Endothelial cell of umbilical vein (primary cell): ENCODE measurements around the gene GH1. TPM values are rescaled to one million over a fixed set of nuclear protein-coding genes. Genes with fewer than 3 reads are reported as not detected.

Source experiments
- BruUV-seq: library from RNA; stranded (reverse); fragments of 400-500 nt; replicated peaks from 2 replicates; lab custom pipeline; 2021; lab: Mats Ljungman, UMichigan
- CTCF ChIA-PET: fragments of 300-600, 350-600 bp; sonication (Branson Sonifier 250); formaldehyde crosslinking; loops from one replicate; lab custom pipeline; 2021; ENCODE audit warnings: antibody characterized with exemption, inconsistent platforms; lab: Charles Lee
- POLR2A ChIA-PET: fragments of 300-600, 350-600 bp; sonication (Branson Sonifier 250); formaldehyde crosslinking; loops from one replicate; lab custom pipeline; 2021; ENCODE audit warnings: antibody characterized with exemption, inconsistent platforms; lab: Charles Lee
- DNase-seq: peaks from one replicate; pipeline ENCODE4 v3.0.0-alpha.2; 2011; ENCODE audit warnings: low read depth, low spot score
- FAIRE-seq: peaks from 2 replicates; lab custom pipeline; 2011; peaks lifted over from hg19 to GRCh38; lab: Jason Lieb, UNC
- H2AFZ ChIP-seq: 2 replicates; pipeline ENCODE4 v1.6.0; 2012; ENCODE audit warnings: low read depth, low read length, control low read depth, inconsistent platforms
- H3K27ac ChIP-seq: 2 replicates; pipeline ENCODE4 v1.5.1; 2011; ENCODE audit warnings: low read depth, mild to moderate bottlenecking, control low read depth, low read length, moderate library complexity; ENCODE audit not compliant: insufficient read depth
- H3K27me3 ChIP-seq, 2 experiments: 2 replicates each; pipeline versions ENCODE4 v1.6.0 to v1.6.1; 2011; ENCODE audit warnings: low read length in 2 of 2, mixed read lengths in 1 of 2; ENCODE audit not compliant: control insufficient read depth in 2 of 2, insufficient read depth in 2 of 2
- H3K36me3 ChIP-seq, 2 experiments: 2 replicates in 1 of 2; 3 replicates in 1 of 2; pipeline ENCODE4 v1.5.1; 2011; ENCODE audit warnings: low read length in 2 of 2, mild to moderate bottlenecking in 1 of 2, moderate library complexity in 1 of 2; ENCODE audit not compliant: control insufficient read depth in 2 of 2, insufficient read depth in 2 of 2; ENCODE audit errors: extremely low read depth in 1 of 2
- H3K4me1 ChIP-seq: 3 replicates; pipeline ENCODE4 v1.5.1; 2011; ENCODE audit warnings: mild to moderate bottlenecking, low read length; ENCODE audit not compliant: control insufficient read depth, insufficient read depth; ENCODE audit errors: extremely low read depth
- H3K4me2 ChIP-seq: 2 replicates; pipeline ENCODE4 v1.6.1; 2011; ENCODE audit warnings: low read length, control low read depth, mixed read lengths; ENCODE audit not compliant: insufficient read depth
- H3K4me3 ChIP-seq, 3 experiments: fragments of 200-600 bp in 1 of 3; sonication (generic), shearing (Covaris generic) in 1 of 3; replicated peaks in 1 of 3; 2 replicates each; pipeline ENCODE4 v1.5.1; 2011 to 2016; ENCODE audit warnings: control low read depth in 3 of 3, low read length in 3 of 3, mild to moderate bottlenecking in 2 of 3, inconsistent platforms in 1 of 3, low read depth in 1 of 3, moderate library complexity in 1 of 3; ENCODE audit not compliant: insufficient read depth in 1 of 3
- H3K79me2 ChIP-seq: 2 replicates; pipeline ENCODE4 v1.6.0; 2012; ENCODE audit warnings: low read length, inconsistent platforms; ENCODE audit not compliant: control insufficient read depth, insufficient read depth
- H3K9ac ChIP-seq: replicated peaks from 2 replicates; pipeline ENCODE3; 2011; ENCODE audit warnings: low read length, control low read depth; ENCODE audit not compliant: insufficient read depth; ENCODE audit errors: extremely low read depth
- H3K9me1 ChIP-seq: replicated peaks from 3 replicates; pipeline ENCODE4 v1.6.0; 2011; ENCODE audit warnings: mild to moderate bottlenecking, low read length; ENCODE audit not compliant: control insufficient read depth, insufficient read depth; ENCODE audit errors: extremely low read depth
- H3K9me3 ChIP-seq: replicated peaks from 2 replicates; pipeline ENCODE4 v1.5.1; 2012; ENCODE audit warnings: low read length, inconsistent platforms; ENCODE audit not compliant: control insufficient read depth, insufficient read depth
- H4K20me1 ChIP-seq: replicated peaks from 2 replicates; pipeline ENCODE3; 2011; ENCODE audit warnings: mild to moderate bottlenecking, low read length; ENCODE audit not compliant: control insufficient read depth, insufficient read depth; ENCODE audit errors: extremely low read depth
- CTCF ChIP-seq, 2 donors: IDR thresholded peaks; 1 replicate in 1 of 2; 2 replicates in 1 of 2; pipeline ENCODE4 v1.5.1; 2011; ENCODE audit warnings: low read length in 2 of 2, mild to moderate bottlenecking in 2 of 2, moderate library complexity in 2 of 2, control low read depth in 1 of 2, inconsistent platforms in 1 of 2, low read depth in 1 of 2; ENCODE audit not compliant: insufficient read depth in 1 of 2; ENCODE audit errors: extremely low read depth in 1 of 2
- EZH2 ChIP-seq: IDR thresholded peaks from 2 replicates; pipeline ENCODE4 v1.6.1; 2012; ENCODE audit warnings: borderline replicate concordance, low read depth, mild to moderate bottlenecking, moderate library complexity, low read length, inconsistent platforms; ENCODE audit not compliant: severe bottlenecking
- FOS ChIP-seq: IDR thresholded peaks from 2 replicates; pipeline ENCODE4 v1.6.1; 2011; ENCODE audit warnings: mild to moderate bottlenecking, low read length, moderate library complexity, borderline replicate concordance; ENCODE audit not compliant: insufficient read depth
- GATA2 ChIP-seq: IDR thresholded peaks from 2 replicates; pipeline ENCODE4 v1.7.0; 2011; ENCODE audit warnings: low read depth, mild to moderate bottlenecking, moderate library complexity, mixed read lengths, low read length; ENCODE audit not compliant: insufficient read length, insufficient read depth
- JUN ChIP-seq: IDR thresholded peaks from 2 replicates; pipeline ENCODE4 v1.6.1; 2011; ENCODE audit warnings: borderline replicate concordance, low read depth; ENCODE audit not compliant: insufficient read length, insufficient read depth
- MAX ChIP-seq: IDR thresholded peaks from 2 replicates; pipeline ENCODE4 v1.6.1; 2011; ENCODE audit not compliant: insufficient read depth, insufficient read length
- MYC ChIP-seq: IDR thresholded peaks from one replicate; pipeline ENCODE4 v1.6.1; 2011; ENCODE audit warnings: mild to moderate bottlenecking, low read depth, low read length
- POLR2A ChIP-seq: IDR thresholded peaks from 2 replicates; pipeline ENCODE4 v1.6.1; 2012; ENCODE audit warnings: low read depth, mild to moderate bottlenecking, control low read depth, low read length
- POLR2AphosphoS5 ChIP-seq: IDR thresholded peaks from 2 replicates; pipeline ENCODE4 v1.6.1; 2012; ENCODE audit warnings: low read depth, mild to moderate bottlenecking, control low read depth, low read length, moderate library complexity; ENCODE audit not compliant: insufficient read depth
- dilution Hi-C: fragments of 300-500 bp; cut with MboI; formaldehyde crosslinking; loops from one replicate; pipeline ENCODE4 v1.15.0; 2019; ENCODE audit warnings: low sequenced_read_pairs; ENCODE audit not compliant: extremely low pct_ligation_motif_present
- intact Hi-C: fragments of 100-400 bp; cut with micrococcal nuclease; formaldehyde crosslinking; loops from one replicate; pipeline ENCODE4 v1.10.0; 2022
- polyA plus RNA-seq, 4 experiments: library from polyadenylated mRNA; depleted of rRNA in 3 of 4; stranded (reverse) in 3 of 4; unstranded in 1 of 4; fragments of >200 nt; gene quantifications; 2 replicates each; pipeline versions ENCODE4 v1.2.1 to v1.2.3, GENCODE V29; 2011 to 2012; ENCODE audit warnings: missing spikeins in 1 of 4
- total RNA-seq: library from RNA; stranded (reverse); gene quantifications from 2 replicates; pipeline ENCODE4 v1.2.3, GENCODE V29; 2021

Gene GH1
- total and polyA plus RNA-seq, 2 donors (not counting 3 experiments of a cell fraction or from before 2014, with no cell fraction given), result not detected

- Histone ChIP-seq H3K4me2 (no peak overlapping the region), H3K4me1 (no peaks in the 10 kb centered on the region), H4K20me1 (no peaks in the 10 kb centered on the region), H3K9me1 (no peaks in the 10 kb centered on the region), H3K9me3 (no peaks in the 10 kb centered on the region), H3K4me3 (no peak overlapping the region), H3K27ac (no peak overlapping the region), H3K79me2 (no peaks in the 10 kb centered on the region), H3K36me3 (no peaks in the 10 kb centered on the region), H3K27me3 (no peaks in the 10 kb centered on the region), H3K9ac (no peak overlapping the region), H2AFZ (no peak overlapping the region)
- TF ChIP-seq GATA2, result no peak
- TF ChIP-seq EZH2, result no peak
- TF ChIP-seq POLR2A, result no peak
- no peak for TF ChIP-seq MYC
- no peak for TF ChIP-seq POLR2AphosphoS5
- no peak for TF ChIP-seq MAX
- no peak for TF ChIP-seq JUN
- TF ChIP-seq FOS, result no peak
- no peak for TF ChIP-seq CTCF (IDR thresholded peaks at IDR 0.05; ENCODE audit: extremely low read depth in 1 of 2, insufficient read depth in 1 of 2, low read depth in 1 of 2, low read length in 2 of 2)
- FAIRE-seq (no peak), DNase-seq (no peak)
- CTCF ChIA-PET, result interaction anchor here (2.4 to 7.0 kb wide), 2 partner anchors 9 to 14 kb away, joined by 8 to 50 read pairs; no protein-coding TSS in a partner anchor
- dilution Hi-C loops, result no loop called here
- no TSS peak for BruUV-seq
- intact Hi-C loops, result no loop called here
- POLR2A ChIA-PET, result no interaction called here
Observed at GRCh38 chr17:63960006-63960405, 41.4 kb upstream of the GH1 start.
